Activated CD4-positive, CD25-positive, alpha-beta regulatory T cell treated with anti-CD3 and anti-CD28 coated beads, Interleukin-2, amount 50 U/mL, for 16 hours (primary cell): ENCODE data around the gene ZSWIM6.

ENCODE experiments used
- DNase-seq: peaks from one replicate; pipeline ENCODE4 v3.0.0-alpha.2; 2020; ENCODE audit warnings: low read depth, low spot score

Gene ZSWIM6

GRCh38 chr5:61332851-61333320 is 828 bp downstream of the ZSWIM6 start:
- no peak for DNase-seq

- DNase-seq: no peak
Observed at GRCh38 chr5:61333321-61333953, 1.4 kb downstream of the ZSWIM6 start.

GRCh38 chr5:61333954-61334867 is 2.2 kb downstream of the ZSWIM6 start:
- no peak for DNase-seq

GRCh38 chr5:61334868-61335615 is 3.0 kb downstream of the ZSWIM6 start:
- DNase-seq: no peak

GRCh38 chr5:61339764-61340163 is 7.7 kb downstream of the ZSWIM6 start:
- no peak for DNase-seq

- DNase-seq: no peak
Observed at GRCh38 chr5:61340775-61341361, 8.8 kb downstream of the ZSWIM6 start.

- no peak for DNase-seq
Observed at GRCh38 chr5:61342071-61342501, 10.0 kb downstream of the ZSWIM6 start.

GRCh38 chr5:61344187-61344944 is 12.3 kb downstream of the ZSWIM6 start:
- no peak for DNase-seq

- no peak for DNase-seq
Observed at GRCh38 chr5:61346511-61346910, 14.5 kb downstream of the ZSWIM6 start.

GRCh38 chr5:61347080-61347479 is 15.0 kb downstream of the ZSWIM6 start:
- no peak for DNase-seq

- DNase-seq: no peak
Observed at GRCh38 chr5:61348447-61348846, 16.4 kb downstream of the ZSWIM6 start.

- DNase-seq: no peak
Observed at GRCh38 chr5:61349935-61350334, 17.9 kb downstream of the ZSWIM6 start.

- no peak for DNase-seq
Observed at GRCh38 chr5:61350535-61350934, 18.5 kb downstream of the ZSWIM6 start.

- DNase-seq: no peak
Observed at GRCh38 chr5:61351733-61352132, 19.7 kb downstream of the ZSWIM6 start.

- no peak for DNase-seq
Observed at GRCh38 chr5:61352180-61352579, 20.1 kb downstream of the ZSWIM6 start.

GRCh38 chr5:61352612-61353156 is 20.6 kb downstream of the ZSWIM6 start:
- no peak for DNase-seq

- no peak for DNase-seq
Observed at GRCh38 chr5:61353293-61353692, 21.2 kb downstream of the ZSWIM6 start.

- no peak for DNase-seq
Observed at GRCh38 chr5:61354199-61354598, 22.1 kb downstream of the ZSWIM6 start.

GRCh38 chr5:61357745-61358144 is 25.7 kb downstream of the ZSWIM6 start:
- no peak for DNase-seq

GRCh38 chr5:61362796-61363368 is 30.8 kb downstream of the ZSWIM6 start:
- DNase-seq: no peak
